IMR-90 (cell line): Measurements from ENCODE around the gene ARHGEF2. TPM values are rescaled to one million over a fixed set of nuclear protein-coding genes. Genes with fewer than 3 reads are reported as not detected.

Experiments used
- ATAC-seq: fragments of 200-7000 bp; cut with Tn5 transposase; 2 replicates; pipeline ENCODE4 v1.9.1; 2020; ENCODE audit warnings: low read depth, mild to moderate bottlenecking, moderate library complexity
- BruUV-seq: library from RNA; stranded (reverse); fragments of 400-500 nt; replicated peaks from 2 replicates; lab custom pipeline; 2021; lab: Mats Ljungman, UMichigan
- CTCF ChIA-PET: fragments of 300-600 bp; formaldehyde crosslinking; extraction: SDS; loops from one replicate; lab custom pipeline; 2021; ENCODE audit warnings: antibody characterized with exemption; lab: Yijun Ruan, JAX
- POLR2A ChIA-PET: fragments of 300-600 bp; sonication (Branson Sonifier 250); formaldehyde crosslinking; loops from one replicate; lab custom pipeline; 2022; ENCODE audit warnings: antibody characterized with exemption; ENCODE audit not compliant: unreplicated experiment; lab: Charles Lee
- DNase-seq: peaks from one replicate; pipeline ENCODE4 v3.0.0; 2013
- H2AFZ ChIP-seq: replicated peaks from 2 replicates; pipeline ENCODE3; 2013; ENCODE audit warnings: low read length, mild to moderate bottlenecking; ENCODE audit not compliant: poor library complexity
- H2AK5ac ChIP-seq: 2 replicates; pipeline ENCODE4 v1.6.1; 2013; ENCODE audit warnings: low read depth, low read length, inconsistent platforms
- H2AK9ac ChIP-seq: replicated peaks from 2 replicates; pipeline ENCODE3; 2013; ENCODE audit warnings: mild to moderate bottlenecking, low read depth, low read length, moderate library complexity; ENCODE audit not compliant: poor library complexity
- H2BK120ac ChIP-seq: 2 replicates; pipeline ENCODE4 v1.6.1; 2013; ENCODE audit warnings: low read depth, low read length, inconsistent platforms
- H2BK15ac ChIP-seq: 3 replicates; pipeline ENCODE4 v1.6.1; 2013; ENCODE audit warnings: low read depth, low read length, inconsistent platforms
- H2BK20ac ChIP-seq: 2 replicates; pipeline ENCODE4 v1.6.1; 2013; ENCODE audit warnings: low read depth, mild to moderate bottlenecking, inconsistent platforms, low read length, moderate library complexity
- H2BK5ac ChIP-seq: 2 replicates; pipeline ENCODE4 v1.6.1; 2013; ENCODE audit warnings: mild to moderate bottlenecking, low read depth, low read length, inconsistent platforms; ENCODE audit not compliant: poor library complexity, severe bottlenecking
- H3K14ac ChIP-seq: replicated peaks from 2 replicates; pipeline ENCODE4 v1.6.1; 2013; ENCODE audit warnings: low read depth, low read length, inconsistent platforms
- H3K18ac ChIP-seq: 2 replicates; pipeline ENCODE4 v1.6.1; 2013; ENCODE audit warnings: low read depth, low read length, control low read depth
- H3K23ac ChIP-seq: 2 replicates; pipeline ENCODE4 v1.6.1; 2013; ENCODE audit warnings: low read depth, low read length, inconsistent platforms
- H3K27ac ChIP-seq: 2 replicates; pipeline ENCODE4 v1.5.1; 2013; ENCODE audit warnings: mild to moderate bottlenecking, control low read depth, low read length; ENCODE audit not compliant: insufficient read depth
- H3K27me3 ChIP-seq: 2 replicates; pipeline ENCODE4 v1.6.1; 2013; ENCODE audit warnings: low read length; ENCODE audit not compliant: control insufficient read depth, insufficient read depth
- H3K36me3 ChIP-seq: 2 replicates; pipeline ENCODE4 v1.6.1; 2013; ENCODE audit warnings: low read length, mixed read lengths; ENCODE audit not compliant: control insufficient read depth, insufficient read depth
- H3K4ac ChIP-seq: 2 replicates; pipeline ENCODE4 v1.6.1; 2013; ENCODE audit warnings: low read depth, low read length, inconsistent platforms
- H3K4me1 ChIP-seq: 2 replicates; pipeline ENCODE4 v1.6.1; 2013; ENCODE audit warnings: low read length, mixed read lengths; ENCODE audit not compliant: control insufficient read depth, insufficient read depth
- H3K4me2 ChIP-seq: 2 replicates; pipeline ENCODE4 v1.6.1; 2013; ENCODE audit warnings: low read depth, mild to moderate bottlenecking, control low read depth, low read length, moderate library complexity
- H3K4me3 ChIP-seq: 2 replicates; pipeline ENCODE4 v1.5.1; 2013; ENCODE audit warnings: low read depth, mild to moderate bottlenecking, control low read depth, low read length, moderate library complexity; ENCODE audit not compliant: insufficient read depth
- H3K56ac ChIP-seq: 2 replicates; pipeline ENCODE4 v1.6.1; 2013; ENCODE audit warnings: low read length, inconsistent platforms; ENCODE audit not compliant: insufficient read depth; ENCODE audit errors: extremely low read depth
- H3K79me1 ChIP-seq, 2 experiments: 2 replicates each; pipeline ENCODE4 v1.6.1; 2013; ENCODE audit warnings: low read length in 2 of 2, inconsistent platforms in 1 of 2, low read depth in 1 of 2
- H3K9ac ChIP-seq: 2 replicates; pipeline ENCODE4 v1.6.1; 2013; ENCODE audit warnings: low read depth, low read length, control low read depth
- H3K9me1 ChIP-seq: 2 replicates; pipeline ENCODE4 v1.6.1; 2013; ENCODE audit warnings: low read length, inconsistent platforms; ENCODE audit not compliant: insufficient read depth
- H3K9me3 ChIP-seq: 2 replicates; pipeline ENCODE4 v1.6.1; 2013; ENCODE audit warnings: low read length; ENCODE audit not compliant: control insufficient read depth, insufficient read depth
- H4K20me1 ChIP-seq: 2 replicates; pipeline ENCODE4 v1.6.1; 2013; ENCODE audit warnings: low read length, inconsistent platforms; ENCODE audit not compliant: insufficient read depth
- H4K5ac ChIP-seq: 2 replicates; pipeline ENCODE4 v1.6.1; 2013; ENCODE audit warnings: mild to moderate bottlenecking, low read depth, low read length, control low read depth
- H4K8ac ChIP-seq, 2 experiments: 2 replicates each; pipeline ENCODE4 v1.6.1; 2013; ENCODE audit warnings: low read depth in 2 of 2, low read length in 2 of 2, control low read depth in 1 of 2, inconsistent platforms in 1 of 2
- H4K91ac ChIP-seq: 2 replicates; pipeline ENCODE4 v1.6.1; 2013; ENCODE audit warnings: low read depth, low read length, inconsistent platforms; ENCODE audit not compliant: insufficient read depth
- BHLHE40 ChIP-seq: fragments of 150-350 bp; IDR thresholded peaks from 2 replicates; pipeline ENCODE4 v1.6.1; 2016; ENCODE audit warnings: mild to moderate bottlenecking, low read depth, low read length
- FOS ChIP-seq: fragments of 150-350 bp; IDR thresholded peaks from 2 replicates; pipeline ENCODE4 v1.6.1; 2016; ENCODE audit warnings: low read depth, low read length
- MAFK ChIP-seq: IDR thresholded peaks from 2 replicates; pipeline ENCODE4 v1.6.1; 2012; ENCODE audit warnings: low read depth, low read length, improper control_type of control experiment
- MAZ ChIP-seq: IDR thresholded peaks from 2 replicates; pipeline ENCODE4 v1.6.1; 2012; ENCODE audit warnings: low read depth, mild to moderate bottlenecking, low read length, improper control_type of control experiment, moderate library complexity, borderline replicate concordance
- MXI1 ChIP-seq: IDR thresholded peaks from 2 replicates; pipeline ENCODE4 v1.6.1; 2012; ENCODE audit warnings: low read depth, mild to moderate bottlenecking, low read length, moderate library complexity, borderline replicate concordance
- NFE2L2 ChIP-seq: fragments of 150-350 bp; IDR thresholded peaks from 2 replicates; pipeline ENCODE4 v1.6.1; 2016; ENCODE audit warnings: low read depth, mild to moderate bottlenecking, low read length
- RAD21 ChIP-seq: IDR thresholded peaks from 2 replicates; pipeline ENCODE4 v1.6.1; 2012; ENCODE audit warnings: low read length, improper control_type of control experiment
- RCOR1 ChIP-seq: IDR thresholded peaks from 2 replicates; pipeline ENCODE4 v1.6.1; 2012; ENCODE audit warnings: mild to moderate bottlenecking, low read length, improper control_type of control experiment; ENCODE audit not compliant: insufficient replicate concordance
- SMC3 ChIP-seq: fragments of 150-350 bp; IDR thresholded peaks from 2 replicates; pipeline ENCODE4 v1.6.1; 2016; ENCODE audit warnings: low read depth, mild to moderate bottlenecking, antibody characterized with exemption, low read length, moderate library complexity
- USF2 ChIP-seq: fragments of 150-350 bp; IDR thresholded peaks from 2 replicates; pipeline ENCODE4 v1.6.1; 2017; ENCODE audit warnings: mild to moderate bottlenecking, antibody characterized with exemption, low read length, low read depth
- WGBS, 2 experiments: methylation state at CpG; one replicate each; pipeline versions ENCODE4 v1.1.5 to v1.1.7; 2013; ENCODE audit warnings: missing lambda C conversion rate in 2 of 2; ENCODE audit not compliant: insufficient read length in 1 of 2; ENCODE audit errors: extremely low coverage in 2 of 2; 5-methylcytosine and 5-hydroxymethylcytosine counted together
- dilution Hi-C: fragments of 300-500 bp; cut with HindIII; formaldehyde crosslinking; loops from one replicate; pipeline ENCODE4 v1.14.3; 2018; ENCODE audit warnings: low sequenced_read_pairs; ENCODE audit not compliant: unreplicated experiment
- in situ Hi-C: fragments of 300-500 bp; cut with MboI; formaldehyde crosslinking; loops from 3 replicates; pipeline ENCODE4 v1.14.3; 2019; ENCODE audit warnings: low sequenced_read_pairs, inconsistent platforms, mixed read lengths
- intact Hi-C: fragments of 100-400 bp; cut with micrococcal nuclease; formaldehyde crosslinking; loops from 2 replicates; pipeline ENCODE4 v1.10.0; 2022
- polyA plus RNA-seq, 3 experiments: library from polyadenylated mRNA; depleted of rRNA; stranded (reverse); fragments of >200 nt; gene quantifications; 2 replicates each; pipeline ENCODE4 v1.2.3, GENCODE V29; 2012; ENCODE audit warnings: low replicate concordance in 1 of 3
- total RNA-seq: library from RNA; depleted of rRNA; stranded (reverse); fragments of >200 nt; gene quantifications from 2 replicates; pipeline ENCODE4 v1.2.3, GENCODE V29; 2012

The ARHGEF2 gene
- total and polyA plus RNA-seq, 2 of the 4 experiments (the other 2 are of a cell fraction), result 91.8 to 117 TPM

DNA sequence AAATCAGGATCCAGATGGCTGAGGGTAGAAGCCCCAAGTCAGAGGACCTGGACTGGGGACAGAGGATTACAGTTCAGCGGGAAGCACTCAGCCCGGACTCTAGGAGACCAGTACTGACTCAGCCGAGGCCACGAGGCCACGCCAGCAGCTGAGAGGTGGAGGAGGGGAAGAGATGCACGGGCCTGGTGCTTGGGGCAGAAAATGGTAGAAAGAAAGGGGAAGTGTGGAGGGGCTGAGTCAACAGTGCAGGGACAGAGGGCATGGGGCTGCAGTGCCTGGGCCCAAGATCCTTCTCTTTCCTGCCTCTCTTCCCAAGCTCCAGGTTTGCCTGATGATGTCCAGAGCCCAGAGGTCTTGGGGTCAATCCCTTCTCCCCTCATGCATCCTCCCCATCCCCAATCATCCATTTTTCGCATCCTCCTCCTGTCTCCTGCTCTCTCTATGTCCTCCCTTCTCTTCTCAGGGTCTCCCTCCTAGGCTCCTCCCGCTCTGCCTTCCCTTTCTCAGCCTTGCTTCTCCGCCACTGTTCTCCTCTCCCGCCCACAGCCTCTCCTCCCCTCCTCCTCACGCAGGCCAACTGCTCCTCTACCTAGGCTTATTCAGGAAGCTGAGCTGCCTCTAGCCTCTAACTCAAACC, 7.7 kb downstream of the ARHGEF2 start:
- Histone ChIP-seq H3K9ac (peak overlapping the region; percentile 61), H2BK5ac (peak overlapping the region; percentile 83), H3K4me2 (peak overlapping the region; percentile 76), H2AK5ac (peak overlapping the region; percentile 72), H3K27me3 (no peaks in the 10 kb centered on the region), H3K4me1 (peaks cover 60% of the 10 kb centered on the region), H3K9me1 (peaks cover 64% of the 10 kb centered on the region), H4K8ac (peak overlapping the region in 1 of 2 experiments; percentile 79; a peak in 2 of 4 replicates), H3K36me3 (peaks cover 58% of the 10 kb centered on the region), H2AFZ (peak overlapping the region; percentile 76), H2AK9ac (peak overlapping the region; percentile 99), H2BK15ac (peak overlapping the region; percentile 72; the same call in 1 of the 3 replicates), H4K5ac (peak overlapping the region; percentile 37; the same call in 1 of the 2 replicates), H3K79me1 (peaks cover 29 to 88% of the 10 kb centered on the region in 2 experiments), H3K56ac (peak overlapping the region; percentile 65), H3K4me3 (no peak overlapping the region), H3K27ac (peak overlapping the region; percentile 69), H2BK20ac (peak overlapping the region; percentile 22), H4K91ac (peak overlapping the region; percentile 81), H3K23ac (peak overlapping the region; percentile 87), H3K18ac (peak overlapping the region; percentile 65), H4K20me1 (peaks cover 99% of the 10 kb centered on the region), H3K4ac (peak overlapping the region; percentile 90), H3K14ac (peak overlapping the region; percentile 86), H2BK120ac (peak overlapping the region; percentile 38), H3K9me3 (no peaks in the 10 kb centered on the region)
- WGBS, 2 experiments, result 24% methylated on average over 10 of the region's 11 CpGs; no CpG with 5 or more reads in 1 of the 2 experiments
- intact Hi-C loops (no loop called here), dilution Hi-C loops (no loop called here), in situ Hi-C loops (no loop called here)
- peak; percentile 88 for DNase-seq
- ChIA-PET POLR2A (interaction anchor here (0.6 kb wide), 1 partner anchor 11 kb away, joined by 3 read pairs; no protein-coding TSS in a partner anchor), CTCF (no interaction called here)
- ATAC-seq, result peak; percentile 80
- no TSS peak for BruUV-seq
- TF ChIP-seq NFE2L2, result 0 out of 2 replicates have a peak, but pooled peaks have one; percentile 9
- TF ChIP-seq MAZ, result peak; percentile 47; the same call in 1 of the 2 replicates
- TF ChIP-seq USF2, result peak; percentile 72; the same call in 1 of the 2 replicates
- no peak for TF ChIP-seq RCOR1
- peak; percentile 64 for TF ChIP-seq FOS
- TF ChIP-seq BHLHE40, result peak; percentile 85
- peak; percentile 16 for TF ChIP-seq SMC3
- no peak for TF ChIP-seq MAFK
- peak; percentile 18; the same call in 1 of the 2 replicates for TF ChIP-seq RAD21
- peak; percentile 87 for TF ChIP-seq MXI1
